ENCODE measurements around the gene DHRS11. TPM values are rescaled to one million over a fixed set of nuclear protein-coding genes. Genes with fewer than 3 reads are reported as not detected.

The DHRS11 gene
- polyA plus RNA-seq, 4 donors, result 195 to 654 (median 459) TPM

DNA sequence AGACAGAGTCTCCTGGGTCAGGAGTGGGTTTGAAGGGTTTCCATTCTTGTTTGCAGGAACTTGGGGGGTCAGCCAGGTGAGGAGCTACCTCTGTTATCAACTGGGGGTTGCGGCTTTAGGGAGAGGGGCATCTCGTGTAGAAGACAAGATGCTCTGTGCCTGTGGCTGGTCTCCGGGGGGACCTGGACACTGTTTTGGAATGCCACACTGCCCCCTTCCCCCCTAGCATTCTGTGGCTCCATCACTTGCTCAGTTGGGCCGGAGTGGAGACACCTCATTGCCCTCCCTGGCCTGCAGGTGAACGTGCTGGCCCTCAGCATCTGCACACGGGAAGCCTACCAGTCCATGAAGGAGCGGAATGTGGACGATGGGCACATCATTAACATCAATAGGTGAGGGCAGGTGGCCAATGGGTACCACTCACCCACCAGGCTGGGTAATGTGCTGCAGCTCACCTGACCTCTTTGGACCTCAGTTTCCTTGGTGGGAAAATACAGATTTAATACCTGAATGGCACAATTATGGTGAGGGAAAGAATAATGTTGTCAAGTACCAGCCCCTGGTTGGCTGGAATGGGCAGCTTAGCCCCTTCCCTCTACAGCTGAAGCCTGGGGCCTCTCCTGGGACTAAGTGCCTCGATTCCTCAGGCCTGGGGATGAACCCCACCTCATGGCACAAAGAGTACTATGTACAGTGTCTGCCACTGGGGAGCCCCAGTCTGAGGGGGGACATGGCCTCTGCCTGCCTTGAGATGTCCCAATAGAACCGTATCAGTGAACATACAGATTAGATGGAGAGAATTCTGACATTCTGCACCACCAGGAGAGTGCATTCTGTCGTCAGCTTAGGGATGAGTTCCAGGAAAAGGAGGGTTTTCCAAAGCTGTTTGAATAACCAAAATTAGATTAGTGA is 6.4 kb downstream of the DHRS11 start:
- Histone ChIP-seq H3K36me3 (ENCODE audit: control insufficient read depth in 3 of 3, insufficient read depth in 2 of 3, low read depth in 1 of 3, low read length in 3 of 3) (peaks cover 3 to 78% (median 11%) of the 10 kb centered on the region in 3 donors), H3K27me3 (ENCODE audit: control insufficient read depth in 3 of 3, insufficient read depth in 3 of 3, low read length in 3 of 3) (no peaks in the 10 kb centered on the region), H3K4me3 (ENCODE audit: low read depth in 1 of 3, low read length in 3 of 3) (peak overlapping the region in 1 of 3 donors; percentile 26), H3K27ac (ENCODE audit: low read depth in 1 of 3, low read length in 2 of 3) (peak overlapping the region; percentile 83 to 93 (median 87)), H3K4me1 (ENCODE audit: control insufficient read depth in 3 of 3, insufficient read depth in 2 of 3, low read depth in 1 of 3, low read length in 2 of 3) (peaks cover 8 to 88% (median 10%) of the 10 kb centered on the region in 3 donors), H3K9me3 (ENCODE audit: control insufficient read depth in 2 of 2, insufficient read depth in 1 of 2, low read depth in 1 of 2, low read length in 1 of 2) (no peaks in the 10 kb centered on the region)
- no peak for FAIRE-seq
- 71 to 84% (median 76%) methylated on average over 11 of the region's 11 CpGs for WGBS, 3 donors
- no peak for DNase-seq

DNA sequence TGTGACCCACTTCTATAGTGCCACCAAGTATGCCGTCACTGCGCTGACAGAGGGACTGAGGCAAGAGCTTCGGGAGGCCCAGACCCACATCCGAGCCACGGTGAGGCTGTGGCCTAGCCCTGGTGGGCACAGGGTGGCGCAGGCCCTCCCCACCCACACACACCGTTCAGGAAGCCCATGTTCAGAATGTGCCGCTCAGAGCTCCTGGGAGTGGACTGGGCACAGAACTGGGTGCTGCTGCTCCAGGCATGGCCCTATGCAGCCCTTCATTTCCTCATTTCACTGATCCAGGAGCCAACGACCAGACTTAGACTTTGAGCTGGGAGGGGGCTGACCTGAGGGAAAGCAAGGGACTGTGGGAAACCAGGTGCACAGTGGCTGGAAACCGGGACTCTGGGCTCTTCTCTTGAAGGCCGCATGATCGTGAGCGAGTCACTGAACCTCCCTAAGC is 7.3 kb downstream of the DHRS11 start:
- peak; percentile 75 to 96 for DNase-seq
- H3K4me1 ChIP-seq (ENCODE audit: control insufficient read depth in 3 of 3, insufficient read depth in 2 of 3, low read depth in 1 of 3, low read length in 2 of 3), result peaks cover 8 to 81% (median 10%) of the 10 kb centered on the region in 3 donors

DNA sequence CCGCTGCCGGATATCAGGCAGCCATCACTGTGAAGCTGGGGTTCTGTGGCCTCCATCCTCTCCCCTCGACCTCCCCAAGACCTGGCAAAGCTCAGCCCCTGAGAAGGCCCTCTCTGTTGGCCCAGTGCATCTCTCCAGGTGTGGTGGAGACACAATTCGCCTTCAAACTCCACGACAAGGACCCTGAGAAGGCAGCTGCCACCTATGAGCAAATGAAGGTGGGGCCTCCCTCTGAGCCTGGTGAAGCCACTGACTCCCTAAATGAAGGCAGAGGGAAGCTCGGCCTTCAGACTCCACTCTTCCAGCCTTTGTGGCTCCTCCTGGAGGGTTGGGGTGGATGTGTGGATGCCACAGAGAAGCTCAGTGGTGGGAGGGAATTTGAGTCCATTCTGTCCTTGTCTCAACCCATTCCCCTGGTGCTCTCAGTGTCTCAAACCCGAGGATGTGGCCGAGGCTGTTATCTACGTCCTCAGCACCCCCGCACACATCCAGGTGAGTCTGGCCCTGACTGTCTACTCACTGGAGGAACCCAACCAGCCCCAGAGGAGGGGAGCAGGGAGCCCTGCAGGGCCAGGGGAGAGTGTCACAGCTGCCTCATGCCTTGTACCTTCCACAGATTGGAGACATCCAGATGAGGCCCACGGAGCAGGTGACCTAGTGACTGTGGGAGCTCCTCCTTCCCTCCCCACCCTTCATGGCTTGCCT is 8.0 kb downstream of the DHRS11 start:
- Histone ChIP-seq H3K36me3 (ENCODE audit: control insufficient read depth in 3 of 3, insufficient read depth in 2 of 3, low read depth in 1 of 3, low read length in 3 of 3) (peaks cover 3 to 66% (median 11%) of the 10 kb centered on the region in 3 donors), H3K4me1 (ENCODE audit: control insufficient read depth in 3 of 3, insufficient read depth in 2 of 3, low read depth in 1 of 3, low read length in 2 of 3) (peaks cover 8 to 74% (median 10%) of the 10 kb centered on the region in 3 donors), H3K27ac (ENCODE audit: low read depth in 1 of 3, low read length in 2 of 3) (peak overlapping the region; percentile 83 to 93 (median 87)), H3K27me3 (ENCODE audit: control insufficient read depth in 3 of 3, insufficient read depth in 3 of 3, low read length in 3 of 3) (no peaks in the 10 kb centered on the region), H3K9me3 (ENCODE audit: control insufficient read depth in 2 of 2, insufficient read depth in 1 of 2, low read depth in 1 of 2, low read length in 1 of 2) (no peaks in the 10 kb centered on the region), H3K4me3 (ENCODE audit: low read depth in 1 of 3, low read length in 3 of 3) (no peak overlapping the region)
- 56 to 78% (median 69%) methylated on average over 11 of the region's 11 CpGs for whole genome bisulfite sequencing, 3 donors
- DNase-seq (peak; percentile 27 to 35), FAIRE-seq (no peak)

More for the DNA sequence above, 7.3 kb downstream of the DHRS11 start:
- peaks cover 3 to 72% (median 11%) of the 10 kb centered on the region in 3 donors for H3K36me3 ChIP-seq (ENCODE audit: control insufficient read depth in 3 of 3, insufficient read depth in 2 of 3, low read depth in 1 of 3, low read length in 3 of 3)
- peak overlapping the region in 1 of 3 donors; percentile 13 for H3K4me3 ChIP-seq (ENCODE audit: low read depth in 1 of 3, low read length in 3 of 3)
- peak overlapping the region; percentile 83 to 93 (median 87) for H3K27ac ChIP-seq (ENCODE audit: low read depth in 1 of 3, low read length in 2 of 3)
- H3K27me3 ChIP-seq (ENCODE audit: control insufficient read depth in 3 of 3, insufficient read depth in 3 of 3, low read length in 3 of 3), result no peaks in the 10 kb centered on the region
- FAIRE-seq, result no peak
- H3K9me3 ChIP-seq (ENCODE audit: control insufficient read depth in 2 of 2, insufficient read depth in 1 of 2, low read depth in 1 of 2, low read length in 1 of 2), result no peaks in the 10 kb centered on the region
- WGBS, 3 donors, result 27 to 59% (median 32%) methylated on average over 13 of the region's 13 CpGs

DNA sequence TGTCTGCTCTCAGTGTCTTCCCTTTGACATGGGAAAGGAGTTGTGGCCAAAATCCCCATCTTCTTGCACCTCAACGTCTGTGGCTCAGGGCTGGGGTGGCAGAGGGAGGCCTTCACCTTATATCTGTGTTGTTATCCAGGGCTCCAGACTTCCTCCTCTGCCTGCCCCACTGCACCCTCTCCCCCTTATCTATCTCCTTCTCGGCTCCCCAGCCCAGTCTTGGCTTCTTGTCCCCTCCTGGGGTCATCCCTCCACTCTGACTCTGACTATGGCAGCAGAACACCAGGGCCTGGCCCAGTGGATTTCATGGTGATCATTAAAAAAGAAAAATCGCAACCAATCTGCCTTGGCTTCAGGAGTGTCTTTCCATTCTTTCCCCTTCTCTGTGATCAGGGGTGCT is 8.8 kb downstream of the DHRS11 start:
- FAIRE-seq, result no peak
- no peaks in the 10 kb centered on the region for H3K27me3 ChIP-seq (ENCODE audit: control insufficient read depth in 3 of 3, insufficient read depth in 3 of 3, low read length in 3 of 3)

DNA sequence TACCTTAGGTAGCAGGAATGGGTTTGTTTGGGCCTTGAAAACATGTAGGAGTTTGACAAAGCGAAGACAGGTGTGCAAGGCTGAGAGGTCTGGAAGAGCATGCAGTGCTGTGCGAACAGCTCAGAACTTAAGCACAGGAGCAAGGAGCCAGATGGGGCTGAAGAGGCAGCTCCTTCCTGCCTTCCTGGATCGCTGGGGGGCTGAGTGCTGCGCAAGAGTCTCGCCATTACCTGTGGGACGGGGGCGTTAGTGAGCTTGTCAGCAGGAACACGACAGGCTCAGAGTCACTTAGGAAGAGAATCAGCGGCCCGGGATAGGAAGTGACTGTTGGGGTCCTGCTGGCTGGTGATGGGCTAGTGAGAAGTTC is 9.2 kb downstream of the DHRS11 start:
- DNase-seq, result no peak

More for the DNA sequence above, 8.8 kb downstream of the DHRS11 start:
- DNase-seq, result no peak
- H3K9me3 ChIP-seq (ENCODE audit: control insufficient read depth in 2 of 2, insufficient read depth in 1 of 2, low read depth in 1 of 2, low read length in 1 of 2), result no peaks in the 10 kb centered on the region
- peak overlapping the region in 1 of 3 donors; percentile 63 for H3K4me3 ChIP-seq (ENCODE audit: low read depth in 1 of 3, low read length in 3 of 3)
- peaks cover 3 to 58% (median 11%) of the 10 kb centered on the region in 3 donors for H3K36me3 ChIP-seq (ENCODE audit: control insufficient read depth in 3 of 3, insufficient read depth in 2 of 3, low read depth in 1 of 3, low read length in 3 of 3)
- WGBS, 3 donors, result 42 to 57% (median 46%) methylated on average over 3 of the region's 3 CpGs
- peaks cover 8 to 68% (median 10%) of the 10 kb centered on the region in 3 donors for H3K4me1 ChIP-seq (ENCODE audit: control insufficient read depth in 3 of 3, insufficient read depth in 2 of 3, low read depth in 1 of 3, low read length in 2 of 3)
- H3K27ac ChIP-seq (ENCODE audit: low read depth in 1 of 3, low read length in 2 of 3), result peak overlapping the region; percentile 83 to 94 (median 87)

DNA sequence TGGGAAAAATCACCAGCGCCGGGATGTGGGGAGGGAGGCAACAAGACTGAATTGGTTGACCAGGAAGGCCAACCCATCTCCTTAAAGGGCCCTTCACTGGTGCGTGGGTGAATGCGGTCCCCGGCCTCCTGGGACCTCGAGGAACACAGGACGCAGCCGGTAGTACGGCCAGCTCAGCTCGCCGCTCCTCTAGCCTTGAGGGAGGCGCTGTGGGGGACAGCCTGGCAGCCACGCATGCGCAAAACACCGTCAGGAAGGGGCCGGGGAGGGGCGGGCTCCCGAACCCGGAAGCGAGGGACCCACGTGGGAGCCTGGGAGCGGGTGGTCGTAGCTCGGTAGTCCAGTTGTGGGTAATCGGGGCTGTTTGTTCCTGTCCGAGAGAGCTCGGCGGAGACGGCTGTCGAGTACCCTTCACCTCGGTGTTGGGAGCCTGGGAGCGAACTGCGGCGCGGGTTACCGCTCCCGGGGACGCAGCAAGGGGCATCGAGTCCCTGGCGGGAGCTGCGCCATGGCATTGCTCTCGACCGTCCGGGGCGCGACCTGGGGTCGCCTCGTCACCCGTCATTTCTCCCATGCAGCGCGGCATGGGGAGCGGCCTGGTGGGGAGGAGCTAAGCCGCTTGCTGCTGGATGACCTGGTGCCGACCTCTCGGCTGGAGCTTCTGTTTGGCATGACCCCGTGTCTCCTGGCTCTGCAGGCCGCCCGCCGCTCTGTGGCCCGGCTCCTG is 9.8 kb downstream of the DHRS11 start, which contains the start of gene MRM1:
MRM1 (plus strand) TSS at position 281 of the 727 bp plus-strand sequence; CDS start at position 509, 228 bp downstream.
- H3K27ac ChIP-seq (ENCODE audit: low read depth in 1 of 3, low read length in 2 of 3), result peak within 1 kb of the TSS; percentile 83 to 94 (median 87)
- H3K4me1 ChIP-seq (ENCODE audit: control insufficient read depth in 3 of 3, insufficient read depth in 2 of 3, low read depth in 1 of 3, low read length in 2 of 3), result peaks cover 8 to 58% (median 10%) of the 10 kb centered on the region in 3 donors
- DNase-seq, result peak; percentile 90 to 95
- WGBS, 3 donors, result 0 to 1% (median 1%) methylated on average over 40 to 60 of the region's 60 CpGs
- no peaks in the 10 kb centered on the region for H3K27me3 ChIP-seq (ENCODE audit: control insufficient read depth in 3 of 3, insufficient read depth in 3 of 3, low read length in 3 of 3)
- no peak for FAIRE-seq
- H3K36me3 ChIP-seq (ENCODE audit: control insufficient read depth in 3 of 3, insufficient read depth in 2 of 3, low read depth in 1 of 3, low read length in 3 of 3), result peaks cover 3 to 55% (median 9%) of the 10 kb centered on the region in 3 donors
- H3K4me3 ChIP-seq (ENCODE audit: low read depth in 1 of 3, low read length in 3 of 3), result peak within 1 kb of the TSS; percentile 63 to 84 (median 71)
- H3K9me3 ChIP-seq (ENCODE audit: control insufficient read depth in 2 of 2, insufficient read depth in 1 of 2, low read depth in 1 of 2, low read length in 1 of 2), result no peaks in the 10 kb centered on the region

More for the DNA sequence above, 9.2 kb downstream of the DHRS11 start:
- peaks cover 8 to 64% (median 10%) of the 10 kb centered on the region in 3 donors for H3K4me1 ChIP-seq (ENCODE audit: control insufficient read depth in 3 of 3, insufficient read depth in 2 of 3, low read depth in 1 of 3, low read length in 2 of 3)
- no peaks in the 10 kb centered on the region for H3K27me3 ChIP-seq (ENCODE audit: control insufficient read depth in 3 of 3, insufficient read depth in 3 of 3, low read length in 3 of 3)
- H3K4me3 ChIP-seq (ENCODE audit: low read depth in 1 of 3, low read length in 3 of 3), result peak overlapping the region; percentile 63 to 84 (median 71)
- peaks cover 3 to 55% (median 9%) of the 10 kb centered on the region in 3 donors for H3K36me3 ChIP-seq (ENCODE audit: control insufficient read depth in 3 of 3, insufficient read depth in 2 of 3, low read depth in 1 of 3, low read length in 3 of 3)
- 18 to 30% (median 27%) methylated on average over 10 of the region's 10 CpGs for WGBS, 3 donors
- no peak for FAIRE-seq
- H3K27ac ChIP-seq (ENCODE audit: low read depth in 1 of 3, low read length in 2 of 3), result peak overlapping the region; percentile 83 to 94 (median 87)
- no peaks in the 10 kb centered on the region for H3K9me3 ChIP-seq (ENCODE audit: control insufficient read depth in 2 of 2, insufficient read depth in 1 of 2, low read depth in 1 of 2, low read length in 1 of 2)

DNA sequence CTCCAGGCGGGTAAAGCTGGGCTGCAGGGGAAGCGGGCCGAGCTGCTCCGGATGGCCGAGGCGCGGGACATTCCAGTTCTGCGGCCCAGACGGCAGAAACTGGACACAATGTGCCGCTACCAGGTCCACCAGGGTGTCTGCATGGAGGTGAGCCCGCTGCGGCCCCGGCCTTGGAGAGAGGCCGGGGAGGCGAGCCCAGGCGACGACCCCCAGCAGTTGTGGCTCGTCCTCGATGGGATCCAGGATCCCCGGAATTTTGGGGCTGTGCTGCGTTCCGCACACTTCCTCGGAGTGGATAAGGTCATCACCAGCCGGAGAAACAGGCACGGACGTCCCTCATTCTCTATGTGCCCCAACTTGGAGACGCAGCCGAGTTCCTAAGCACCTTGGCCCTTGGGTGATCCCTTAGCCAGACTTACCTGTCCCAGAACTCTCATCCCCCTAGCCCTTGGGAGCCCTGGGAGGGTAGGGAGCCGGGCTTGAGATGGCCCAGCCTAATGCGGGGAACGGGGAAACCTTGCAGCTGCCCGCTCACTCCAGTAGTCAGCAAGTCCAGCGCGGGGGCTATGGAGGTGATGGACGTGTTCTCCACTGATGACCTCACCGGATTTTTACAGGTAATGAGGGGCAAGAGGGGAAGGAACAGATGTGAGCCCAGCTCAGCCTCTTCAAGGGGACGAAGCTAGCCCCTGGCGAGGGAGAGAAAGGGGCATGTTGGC is 10.5 kb downstream of the DHRS11 start:
- FAIRE-seq, result no peak
- 0 to 3% (median 1%) methylated on average over 37 to 38 of the region's 38 CpGs for WGBS, 3 donors
- Histone ChIP-seq H3K27ac (ENCODE audit: low read depth in 1 of 3, low read length in 2 of 3) (peak overlapping the region; percentile 83 to 94 (median 87)), H3K9me3 (ENCODE audit: control insufficient read depth in 2 of 2, insufficient read depth in 1 of 2, low read depth in 1 of 2, low read length in 1 of 2) (no peaks in the 10 kb centered on the region), H3K4me1 (ENCODE audit: control insufficient read depth in 3 of 3, insufficient read depth in 2 of 3, low read depth in 1 of 3, low read length in 2 of 3) (peaks cover 5 to 51% (median 6%) of the 10 kb centered on the region in 3 donors), H3K36me3 (ENCODE audit: control insufficient read depth in 3 of 3, insufficient read depth in 2 of 3, low read depth in 1 of 3, low read length in 3 of 3) (peaks cover 3 to 50% (median 9%) of the 10 kb centered on the region in 3 donors), H3K27me3 (ENCODE audit: control insufficient read depth in 3 of 3, insufficient read depth in 3 of 3, low read length in 3 of 3) (no peaks in the 10 kb centered on the region), H3K4me3 (ENCODE audit: low read depth in 1 of 3, low read length in 3 of 3) (peak overlapping the region; percentile 63 to 84 (median 71))
- peak; percentile 45 to 62 for DNase-seq

Data from small intestine (tissue), 7 donors.